PC-9 (cell line): ENCODE results near the gene C14orf119. TPM values are rescaled to one million over a fixed set of nuclear protein-coding genes. Genes with fewer than 3 reads are reported as not detected.
A peak's percentile ranks its signal among the peaks of the same experiment; 100 is the strongest.

Source experiments
- BruUV-seq: library from RNA; stranded (reverse); fragments of 400-500 nt; replicated peaks from 2 replicates; lab custom pipeline; 2021; lab: Mats Ljungman, UMichigan
- CTCF ChIA-PET: fragments of 300-600 bp; sonication (Branson Sonifier 250); formaldehyde crosslinking; loops from one replicate; lab custom pipeline; 2022; ENCODE audit warnings: antibody characterized with exemption; lab: Charles Lee
- POLR2A ChIA-PET: fragments of 300-600 bp; sonication (Branson Sonifier 250); formaldehyde crosslinking; loops from one replicate; lab custom pipeline; 2022; ENCODE audit warnings: antibody characterized with exemption; ENCODE audit not compliant: unreplicated experiment; lab: Charles Lee
- DNase-seq, 2 experiments: peaks; one replicate each; pipeline versions ENCODE4 v3.0.0 to v3.0.0-alpha.2; 2015 to 2022; ENCODE audit warnings: mixed read lengths in 1 of 2
- H2AFZ ChIP-seq: fragments of 200-600 bp; sonication (generic); 2 replicates; pipeline ENCODE4 v1.8.1; 2017; ENCODE audit warnings: antibody characterized with exemption
- H3F3A ChIP-seq: fragments of 200-600 bp; sonication (generic); 2 replicates; pipeline ENCODE4 v1.8.1; 2017; ENCODE audit warnings: antibody characterized with exemption, mild to moderate bottlenecking, low read depth; ENCODE audit not compliant: insufficient read depth
- H3K27ac ChIP-seq: fragments of 200-600 bp; sonication (generic); 2 replicates; pipeline ENCODE4 v1.6.1; 2016; ENCODE audit warnings: mixed run types
- H3K27me3 ChIP-seq: fragments of 200-600 bp; sonication (generic); 2 replicates; pipeline ENCODE4 v1.6.1; 2016; ENCODE audit warnings: low read depth, mixed run types; ENCODE audit not compliant: insufficient read depth
- H3K36me3 ChIP-seq: fragments of 200-600 bp; sonication (generic); 2 replicates; pipeline ENCODE4 v1.6.1; 2016; ENCODE audit warnings: low read depth, mixed run types
- H3K4me1 ChIP-seq: fragments of 200-600 bp; sonication (generic); replicated peaks from 2 replicates; pipeline ENCODE4 v1.6.1; 2016; ENCODE audit warnings: mixed run types; ENCODE audit not compliant: insufficient read depth
- H3K4me2 ChIP-seq: fragments of 200-600 bp; sonication (generic); 2 replicates; pipeline ENCODE4 v1.6.1; 2017; ENCODE audit warnings: mixed run types
- H3K4me3 ChIP-seq: fragments of 200-600 bp; sonication (generic); 2 replicates; pipeline ENCODE4 v1.6.1; 2016; ENCODE audit warnings: mixed run types
- H3K79me2 ChIP-seq: fragments of 200-600 bp; sonication (generic); 2 replicates; pipeline ENCODE4 v1.6.1; 2017; ENCODE audit warnings: low read depth, mixed run types
- H3K9me2 ChIP-seq: fragments of 200-600 bp; sonication (generic); 2 replicates; pipeline ENCODE4 v1.8.1; 2017; ENCODE audit warnings: mild to moderate bottlenecking; ENCODE audit not compliant: insufficient read depth
- H3K9me3 ChIP-seq: fragments of 200-600 bp; sonication (generic); 2 replicates; pipeline ENCODE4 v1.8.1; 2016; ENCODE audit warnings: low read depth; ENCODE audit not compliant: insufficient read depth
- H4K20me1 ChIP-seq: fragments of 200-600 bp; sonication (generic); 2 replicates; pipeline ENCODE4 v1.8.1; 2017; ENCODE audit not compliant: insufficient read depth
- CTCF ChIP-seq: fragments of 200-600 bp; sonication (generic); conservative IDR thresholded peaks from 2 replicates; pipeline ENCODE4 v1.6.1; 2017; ENCODE audit warnings: mixed run types, antibody characterized with exemption, mild to moderate bottlenecking, moderate library complexity
- EZH2 ChIP-seq: fragments of 200-600 bp; sonication (generic); IDR thresholded peaks from 2 replicates; pipeline ENCODE4 v1.8.0; 2017; ENCODE audit warnings: antibody characterized with exemption, low read depth
- intact Hi-C: fragments of 100-400 bp; cut with micrococcal nuclease; formaldehyde crosslinking; loops from one replicate; pipeline ENCODE4 v1.10.0; 2022; ENCODE audit not compliant: unreplicated experiment
- total RNA-seq: library from RNA; stranded (reverse); gene quantifications from 2 replicates; pipeline ENCODE4 v1.2.3, GENCODE V29; 2021

C14orf119 gene
- total RNA-seq, 1 experiment from 2014 or later = 46.5 TPM

DNA sequence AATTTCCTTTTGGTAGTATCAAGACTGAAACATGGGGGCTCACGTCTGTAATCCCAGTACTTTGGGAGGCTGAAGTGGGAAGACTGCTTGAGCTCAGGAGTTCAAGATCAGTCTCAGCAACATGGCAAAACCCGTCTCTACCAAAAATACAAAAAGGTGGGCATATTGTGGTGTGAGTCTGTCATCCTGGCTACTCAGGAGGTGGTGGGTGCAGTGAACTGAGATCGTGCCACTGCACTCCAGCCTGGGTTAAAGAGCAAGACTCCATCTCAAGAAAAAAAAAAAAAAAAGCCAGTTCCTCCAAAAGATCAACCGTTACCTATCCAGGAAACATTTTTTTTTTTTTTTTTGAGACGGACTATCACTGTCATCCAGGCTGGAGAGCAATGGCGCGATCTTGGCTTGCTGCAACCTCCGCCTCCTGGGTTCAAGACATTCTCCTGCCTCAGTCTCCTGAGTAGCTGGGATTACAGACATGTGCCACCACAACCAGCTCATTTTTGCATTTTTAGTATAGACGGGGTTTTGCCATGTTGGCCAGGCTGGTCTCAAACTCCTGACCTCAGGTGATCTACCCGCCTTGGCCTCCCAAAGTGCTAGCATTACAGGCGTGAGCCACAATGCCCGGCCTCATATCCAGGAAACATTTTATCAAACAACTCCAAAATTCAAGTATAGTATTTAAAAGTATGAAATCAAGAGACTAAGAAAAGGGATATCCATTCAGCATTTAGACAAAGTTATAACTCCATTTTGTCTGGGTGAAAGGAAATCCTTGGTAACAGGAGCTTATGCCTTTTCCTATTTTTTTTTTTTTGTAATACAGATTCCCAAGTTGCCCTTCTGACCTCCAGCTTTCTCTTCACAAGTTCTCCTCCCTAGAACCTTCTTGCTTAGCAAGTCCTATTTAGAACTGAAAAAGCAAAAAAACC lies 3.7 kb upstream of the C14orf119 start:
- ChIA-PET POLR2A (interaction anchor here (0.6 kb wide), 1 partner anchor 209 kb away, joined by 3 read pairs; no protein-coding TSS in a partner anchor), CTCF (no interaction called here)
- H3K79me2 ChIP-seq = peaks cover 62% of the 10 kb centered on the region
- H2AFZ ChIP-seq = no peak overlapping the region
- H3K36me3 ChIP-seq = peaks cover 33% of the 10 kb centered on the region
- H3F3A ChIP-seq = peaks cover 8% of the 10 kb centered on the region
- no peaks in the 10 kb centered on the region for H3K9me3 ChIP-seq
- H3K27me3 ChIP-seq = no peaks in the 10 kb centered on the region
- H3K4me3 ChIP-seq = no peak overlapping the region
- intact Hi-C loops = no loop called here
- TF ChIP-seq EZH2 = no peak
- no peak for TF ChIP-seq CTCF
- H3K4me1 ChIP-seq = peaks cover 14% of the 10 kb centered on the region
- H3K4me2 ChIP-seq = no peak overlapping the region
- no TSS peak for BruUV-seq
- no peak for DNase-seq
- H3K27ac ChIP-seq = no peak overlapping the region
- H4K20me1 ChIP-seq = peaks cover 12% of the 10 kb centered on the region
- H3K9me2 ChIP-seq = no peaks in the 10 kb centered on the region

GRCh38 chr14:23093104-23093503 lies 2.2 kb upstream of the C14orf119 start:
- Histone ChIP-seq H3K4me3 (peak overlapping the region; percentile 98; the same call in 1 of the 2 replicates), H4K20me1 (peaks cover 12% of the 10 kb centered on the region)
- CTCF ChIA-PET = no interaction called here

GRCh38 chr14:23093526-23093925 lies 1.8 kb upstream of the C14orf119 start:
- no peak for DNase-seq
- no TSS peak for BruUV-seq
- peak overlapping the region; percentile 98 for H3K4me3 ChIP-seq
- peaks cover 25% of the 10 kb centered on the region for H3K4me1 ChIP-seq
- H4K20me1 ChIP-seq = peaks cover 12% of the 10 kb centered on the region
- ChIA-PET CTCF (no interaction called here), POLR2A (no interaction called here)
- TF ChIP-seq EZH2 (no peak), CTCF (no peak)
- H3K79me2 ChIP-seq = peaks cover 74% of the 10 kb centered on the region
- peaks cover 8% of the 10 kb centered on the region for H3F3A ChIP-seq
- intact Hi-C loops = no loop called here
- no peak overlapping the region for H3K27ac ChIP-seq
- H3K9me2 ChIP-seq = no peaks in the 10 kb centered on the region
- no peak overlapping the region for H2AFZ ChIP-seq
- peak overlapping the region; percentile 98 for H3K4me2 ChIP-seq
- H3K27me3 ChIP-seq = no peaks in the 10 kb centered on the region
- no peaks in the 10 kb centered on the region for H3K9me3 ChIP-seq
- peaks cover 47% of the 10 kb centered on the region; the same call in 1 of the 2 replicates for H3K36me3 ChIP-seq

More at GRCh38 chr14:23093104-23093503, 2.2 kb upstream of the C14orf119 start:
- Histone ChIP-seq H3F3A (peaks cover 8% of the 10 kb centered on the region), H3K36me3 (peaks cover 42% of the 10 kb centered on the region; the same call in 1 of the 2 replicates), H3K79me2 (peaks cover 72% of the 10 kb centered on the region), H3K4me2 (peak overlapping the region; percentile 98), H3K9me3 (no peaks in the 10 kb centered on the region), H3K27ac (no peak overlapping the region), H2AFZ (no peak overlapping the region), H3K27me3 (no peaks in the 10 kb centered on the region), H3K9me2 (no peaks in the 10 kb centered on the region), H3K4me1 (peaks cover 25% of the 10 kb centered on the region)
- POLR2A ChIA-PET = no interaction called here
- no peak for DNase-seq
- TF ChIP-seq EZH2 (no peak), CTCF (no peak)
- intact Hi-C loops = no loop called here
- BruUV-seq = no TSS peak
